Endothelial cell of umbilical vein (primary cell): ENCODE measurements around the gene PRKG1. TPM values are rescaled to one million over a fixed set of nuclear protein-coding genes. Genes with fewer than 3 reads are reported as not detected.

ENCODE experiments used
- BruUV-seq: library from RNA; stranded (reverse); fragments of 400-500 nt; replicated peaks from 2 replicates; lab custom pipeline; 2021; lab: Mats Ljungman, UMichigan
- CTCF ChIA-PET: fragments of 300-600, 350-600 bp; sonication (Branson Sonifier 250); formaldehyde crosslinking; loops from one replicate; lab custom pipeline; 2021; ENCODE audit warnings: antibody characterized with exemption, inconsistent platforms; lab: Charles Lee
- POLR2A ChIA-PET: fragments of 300-600, 350-600 bp; sonication (Branson Sonifier 250); formaldehyde crosslinking; loops from one replicate; lab custom pipeline; 2021; ENCODE audit warnings: antibody characterized with exemption, inconsistent platforms; lab: Charles Lee
- DNase-seq: peaks from one replicate; pipeline ENCODE4 v3.0.0-alpha.2; 2011; ENCODE audit warnings: low read depth, low spot score
- FAIRE-seq: peaks from 2 replicates; lab custom pipeline; 2011; peaks lifted over from hg19 to GRCh38; lab: Jason Lieb, UNC
- H2AFZ ChIP-seq: 2 replicates; pipeline ENCODE4 v1.6.0; 2012; ENCODE audit warnings: low read depth, low read length, control low read depth, inconsistent platforms
- H3K27ac ChIP-seq: 2 replicates; pipeline ENCODE4 v1.5.1; 2011; ENCODE audit warnings: low read depth, mild to moderate bottlenecking, control low read depth, low read length, moderate library complexity; ENCODE audit not compliant: insufficient read depth
- H3K27me3 ChIP-seq, 2 experiments: 2 replicates each; pipeline versions ENCODE4 v1.6.0 to v1.6.1; 2011; ENCODE audit warnings: low read length in 2 of 2, mixed read lengths in 1 of 2; ENCODE audit not compliant: control insufficient read depth in 2 of 2, insufficient read depth in 2 of 2
- H3K36me3 ChIP-seq, 2 experiments: 2 replicates in 1 of 2; 3 replicates in 1 of 2; pipeline ENCODE4 v1.5.1; 2011; ENCODE audit warnings: low read length in 2 of 2, mild to moderate bottlenecking in 1 of 2, moderate library complexity in 1 of 2; ENCODE audit not compliant: control insufficient read depth in 2 of 2, insufficient read depth in 2 of 2; ENCODE audit errors: extremely low read depth in 1 of 2
- H3K4me1 ChIP-seq: 3 replicates; pipeline ENCODE4 v1.5.1; 2011; ENCODE audit warnings: mild to moderate bottlenecking, low read length; ENCODE audit not compliant: control insufficient read depth, insufficient read depth; ENCODE audit errors: extremely low read depth
- H3K4me2 ChIP-seq: 2 replicates; pipeline ENCODE4 v1.6.1; 2011; ENCODE audit warnings: low read length, control low read depth, mixed read lengths; ENCODE audit not compliant: insufficient read depth
- H3K4me3 ChIP-seq, 3 experiments: fragments of 200-600 bp in 1 of 3; sonication (generic), shearing (Covaris generic) in 1 of 3; replicated peaks in 1 of 3; 2 replicates each; pipeline ENCODE4 v1.5.1; 2011 to 2016; ENCODE audit warnings: control low read depth in 3 of 3, low read length in 3 of 3, mild to moderate bottlenecking in 2 of 3, inconsistent platforms in 1 of 3, low read depth in 1 of 3, moderate library complexity in 1 of 3; ENCODE audit not compliant: insufficient read depth in 1 of 3
- H3K79me2 ChIP-seq: 2 replicates; pipeline ENCODE4 v1.6.0; 2012; ENCODE audit warnings: low read length, inconsistent platforms; ENCODE audit not compliant: control insufficient read depth, insufficient read depth
- H3K9ac ChIP-seq: replicated peaks from 2 replicates; pipeline ENCODE3; 2011; ENCODE audit warnings: low read length, control low read depth; ENCODE audit not compliant: insufficient read depth; ENCODE audit errors: extremely low read depth
- H3K9me1 ChIP-seq: replicated peaks from 3 replicates; pipeline ENCODE4 v1.6.0; 2011; ENCODE audit warnings: mild to moderate bottlenecking, low read length; ENCODE audit not compliant: control insufficient read depth, insufficient read depth; ENCODE audit errors: extremely low read depth
- H3K9me3 ChIP-seq: replicated peaks from 2 replicates; pipeline ENCODE4 v1.5.1; 2012; ENCODE audit warnings: low read length, inconsistent platforms; ENCODE audit not compliant: control insufficient read depth, insufficient read depth
- H4K20me1 ChIP-seq: replicated peaks from 2 replicates; pipeline ENCODE3; 2011; ENCODE audit warnings: mild to moderate bottlenecking, low read length; ENCODE audit not compliant: control insufficient read depth, insufficient read depth; ENCODE audit errors: extremely low read depth
- EZH2 ChIP-seq: IDR thresholded peaks from 2 replicates; pipeline ENCODE4 v1.6.1; 2012; ENCODE audit warnings: borderline replicate concordance, low read depth, mild to moderate bottlenecking, moderate library complexity, low read length, inconsistent platforms; ENCODE audit not compliant: severe bottlenecking
- FOS ChIP-seq: IDR thresholded peaks from 2 replicates; pipeline ENCODE4 v1.6.1; 2011; ENCODE audit warnings: mild to moderate bottlenecking, low read length, moderate library complexity, borderline replicate concordance; ENCODE audit not compliant: insufficient read depth
- GATA2 ChIP-seq: IDR thresholded peaks from 2 replicates; pipeline ENCODE4 v1.7.0; 2011; ENCODE audit warnings: low read depth, mild to moderate bottlenecking, moderate library complexity, mixed read lengths, low read length; ENCODE audit not compliant: insufficient read length, insufficient read depth
- JUN ChIP-seq: IDR thresholded peaks from 2 replicates; pipeline ENCODE4 v1.6.1; 2011; ENCODE audit warnings: borderline replicate concordance, low read depth; ENCODE audit not compliant: insufficient read length, insufficient read depth
- MYC ChIP-seq: IDR thresholded peaks from one replicate; pipeline ENCODE4 v1.6.1; 2011; ENCODE audit warnings: mild to moderate bottlenecking, low read depth, low read length
- POLR2A ChIP-seq: IDR thresholded peaks from 2 replicates; pipeline ENCODE4 v1.6.1; 2012; ENCODE audit warnings: low read depth, mild to moderate bottlenecking, control low read depth, low read length
- POLR2AphosphoS5 ChIP-seq: IDR thresholded peaks from 2 replicates; pipeline ENCODE4 v1.6.1; 2012; ENCODE audit warnings: low read depth, mild to moderate bottlenecking, control low read depth, low read length, moderate library complexity; ENCODE audit not compliant: insufficient read depth
- dilution Hi-C: fragments of 300-500 bp; cut with MboI; formaldehyde crosslinking; loops from one replicate; pipeline ENCODE4 v1.15.0; 2019; ENCODE audit warnings: low sequenced_read_pairs; ENCODE audit not compliant: extremely low pct_ligation_motif_present
- intact Hi-C: fragments of 100-400 bp; cut with micrococcal nuclease; formaldehyde crosslinking; loops from one replicate; pipeline ENCODE4 v1.10.0; 2022
- polyA plus RNA-seq, 4 experiments: library from polyadenylated mRNA; depleted of rRNA in 3 of 4; stranded (reverse) in 3 of 4; unstranded in 1 of 4; fragments of >200 nt; gene quantifications; 2 replicates each; pipeline versions ENCODE4 v1.2.1 to v1.2.3, GENCODE V29; 2011 to 2012; ENCODE audit warnings: missing spikeins in 1 of 4
- total RNA-seq: library from RNA; stranded (reverse); gene quantifications from 2 replicates; pipeline ENCODE4 v1.2.3, GENCODE V29; 2021
- TF ChIP-seq, protein P1 (sequence below), 2 donors: IDR thresholded peaks; 1 replicate in 1 of 2; 2 replicates in 1 of 2; pipeline ENCODE4 v1.5.1; 2011; ENCODE audit warnings: low read length in 2 of 2, mild to moderate bottlenecking in 2 of 2, moderate library complexity in 2 of 2, control low read depth in 1 of 2, inconsistent platforms in 1 of 2, low read depth in 1 of 2; ENCODE audit not compliant: insufficient read depth in 1 of 2; ENCODE audit errors: extremely low read depth in 1 of 2
- TF ChIP-seq, protein P2 (sequence below): IDR thresholded peaks from 2 replicates; pipeline ENCODE4 v1.6.1; 2011; ENCODE audit not compliant: insufficient read depth, insufficient read length

PRKG1 gene
- total and polyA plus RNA-seq, 2 donors (not counting 3 experiments of a cell fraction or from before 2014, with no cell fraction given): 0.01 to 0.18 TPM

- POLR2A ChIA-PET: no interaction called here
- H3K9me3 ChIP-seq: no peaks in the 10 kb centered on the region
- no peaks in the 10 kb centered on the region for H3K36me3 ChIP-seq
- no peak overlapping the region for H3K4me3 ChIP-seq
- no peak overlapping the region for H3K27ac ChIP-seq
- TF ChIP-seq, protein P1, sequence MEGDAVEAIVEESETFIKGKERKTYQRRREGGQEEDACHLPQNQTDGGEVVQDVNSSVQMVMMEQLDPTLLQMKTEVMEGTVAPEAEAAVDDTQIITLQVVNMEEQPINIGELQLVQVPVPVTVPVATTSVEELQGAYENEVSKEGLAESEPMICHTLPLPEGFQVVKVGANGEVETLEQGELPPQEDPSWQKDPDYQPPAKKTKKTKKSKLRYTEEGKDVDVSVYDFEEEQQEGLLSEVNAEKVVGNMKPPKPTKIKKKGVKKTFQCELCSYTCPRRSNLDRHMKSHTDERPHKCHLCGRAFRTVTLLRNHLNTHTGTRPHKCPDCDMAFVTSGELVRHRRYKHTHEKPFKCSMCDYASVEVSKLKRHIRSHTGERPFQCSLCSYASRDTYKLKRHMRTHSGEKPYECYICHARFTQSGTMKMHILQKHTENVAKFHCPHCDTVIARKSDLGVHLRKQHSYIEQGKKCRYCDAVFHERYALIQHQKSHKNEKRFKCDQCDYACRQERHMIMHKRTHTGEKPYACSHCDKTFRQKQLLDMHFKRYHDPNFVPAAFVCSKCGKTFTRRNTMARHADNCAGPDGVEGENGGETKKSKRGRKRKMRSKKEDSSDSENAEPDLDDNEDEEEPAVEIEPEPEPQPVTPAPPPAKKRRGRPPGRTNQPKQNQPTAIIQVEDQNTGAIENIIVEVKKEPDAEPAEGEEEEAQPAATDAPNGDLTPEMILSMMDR (IDR thresholded peaks at IDR 0.05; ENCODE audit: extremely low read depth in 1 of 2, insufficient read depth in 1 of 2, low read depth in 1 of 2, low read length in 2 of 2): no peak
- TF ChIP-seq FOS (no peak), MYC (no peak), POLR2AphosphoS5 (no peak), JUN (no peak), EZH2 (no peak), GATA2 (no peak), POLR2A (no peak)
- TF ChIP-seq, protein P2, sequence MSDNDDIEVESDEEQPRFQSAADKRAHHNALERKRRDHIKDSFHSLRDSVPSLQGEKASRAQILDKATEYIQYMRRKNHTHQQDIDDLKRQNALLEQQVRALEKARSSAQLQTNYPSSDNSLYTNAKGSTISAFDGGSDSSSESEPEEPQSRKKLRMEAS: no peak
- no peaks in the 10 kb centered on the region for H3K9me1 ChIP-seq
- H4K20me1 ChIP-seq: no peaks in the 10 kb centered on the region
- H3K9ac ChIP-seq: no peak overlapping the region
- intact Hi-C loops (no loop called here), dilution Hi-C loops (no loop called here)
- no TSS peak for BruUV-seq
- peaks cover 8 to 19% of the 10 kb centered on the region in 2 experiments for H3K27me3 ChIP-seq
- H3K79me2 ChIP-seq: no peaks in the 10 kb centered on the region
- H2AFZ ChIP-seq: no peak overlapping the region
- no peak overlapping the region for H3K4me2 ChIP-seq
- no peak for FAIRE-seq
- H3K4me1 ChIP-seq: no peaks in the 10 kb centered on the region
- no peak for DNase-seq
- CTCF ChIA-PET: interaction anchor here (1.5 kb wide), 1 partner anchor 10 kb away, joined by 5 read pairs; no protein-coding TSS in a partner anchor
Observed at GRCh38 chr10:51630640-51631005, 556.3 kb downstream of the PRKG1 start.
